ENCODE data around the gene NHSL2.

The NHSL2 gene

GRCh38 chrX:72027914-72028307 lies 117.3 kb downstream of the NHSL2 start:
- H3K4me3 ChIP-seq (ENCODE audit: low read depth, low read length) = no peak overlapping the region
- DNase-seq (ENCODE audit: low read depth) = no peak
- no peak for TF ChIP-seq CTCF (IDR thresholded peaks at IDR 0.05; ENCODE audit: insufficient read depth, low read depth, low read length, missing control alignments)

- no peak for TF ChIP-seq CTCF (IDR thresholded peaks at IDR 0.05; ENCODE audit: insufficient read depth, low read depth, low read length, missing control alignments)
- no peak overlapping the region for H3K4me3 ChIP-seq (ENCODE audit: low read depth, low read length)
- DNase-seq (ENCODE audit: low read depth) = no peak
These were observed 118.2 kb downstream of the NHSL2 start for GRCh38 chrX:72028701-72029470.

GRCh38 chrX:72029483-72030411 lies 119.1 kb downstream of the NHSL2 start:
- no peak for DNase-seq (ENCODE audit: low read depth)
- H3K4me3 ChIP-seq (ENCODE audit: low read depth, low read length) = no peak overlapping the region
- TF ChIP-seq CTCF (IDR thresholded peaks at IDR 0.05; ENCODE audit: insufficient read depth, low read depth, low read length, missing control alignments) = no peak

GRCh38 chrX:72030431-72030830 lies 119.8 kb downstream of the NHSL2 start:
- H3K4me3 ChIP-seq (ENCODE audit: low read depth, low read length) = no peak overlapping the region
- no peak for DNase-seq (ENCODE audit: low read depth)
- no peak for TF ChIP-seq CTCF (IDR thresholded peaks at IDR 0.05; ENCODE audit: insufficient read depth, low read depth, low read length, missing control alignments)

- TF ChIP-seq CTCF (IDR thresholded peaks at IDR 0.05; ENCODE audit: insufficient read depth, low read depth, low read length, missing control alignments) = no peak
These were observed 120.5 kb downstream of the NHSL2 start for GRCh38 chrX:72031118-72031517.

GRCh38 chrX:72031634-72032033 lies 121.0 kb downstream of the NHSL2 start:
- H3K4me3 ChIP-seq (ENCODE audit: low read depth, low read length) = no peak overlapping the region
- TF ChIP-seq CTCF (IDR thresholded peaks at IDR 0.05; ENCODE audit: insufficient read depth, low read depth, low read length, missing control alignments) = no peak
- DNase-seq (ENCODE audit: low read depth) = no peak

More at GRCh38 chrX:72031118-72031517, 120.5 kb downstream of the NHSL2 start:
- no peak overlapping the region for H3K4me3 ChIP-seq (ENCODE audit: low read depth, low read length)
- no peak for DNase-seq (ENCODE audit: low read depth)
